ENCODE measurements around the gene CPEB1.

- TF ChIP-seq, protein P1, sequence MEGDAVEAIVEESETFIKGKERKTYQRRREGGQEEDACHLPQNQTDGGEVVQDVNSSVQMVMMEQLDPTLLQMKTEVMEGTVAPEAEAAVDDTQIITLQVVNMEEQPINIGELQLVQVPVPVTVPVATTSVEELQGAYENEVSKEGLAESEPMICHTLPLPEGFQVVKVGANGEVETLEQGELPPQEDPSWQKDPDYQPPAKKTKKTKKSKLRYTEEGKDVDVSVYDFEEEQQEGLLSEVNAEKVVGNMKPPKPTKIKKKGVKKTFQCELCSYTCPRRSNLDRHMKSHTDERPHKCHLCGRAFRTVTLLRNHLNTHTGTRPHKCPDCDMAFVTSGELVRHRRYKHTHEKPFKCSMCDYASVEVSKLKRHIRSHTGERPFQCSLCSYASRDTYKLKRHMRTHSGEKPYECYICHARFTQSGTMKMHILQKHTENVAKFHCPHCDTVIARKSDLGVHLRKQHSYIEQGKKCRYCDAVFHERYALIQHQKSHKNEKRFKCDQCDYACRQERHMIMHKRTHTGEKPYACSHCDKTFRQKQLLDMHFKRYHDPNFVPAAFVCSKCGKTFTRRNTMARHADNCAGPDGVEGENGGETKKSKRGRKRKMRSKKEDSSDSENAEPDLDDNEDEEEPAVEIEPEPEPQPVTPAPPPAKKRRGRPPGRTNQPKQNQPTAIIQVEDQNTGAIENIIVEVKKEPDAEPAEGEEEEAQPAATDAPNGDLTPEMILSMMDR (conservative IDR thresholded peaks at IDR 0.05) = no peak
- no peak for TF ChIP-seq ZFX (IDR thresholded peaks at IDR 0.05)
These were observed 74.2 kb downstream of the CPEB1 start for GRCh38 chr15:82572986-82573385.

Data from C4-2B (cell line).